Fibroblast of lung (primary cell): ENCODE results near the gene RAPGEF4. TPM values are rescaled to one million over a fixed set of nuclear protein-coding genes. Genes with fewer than 3 reads are reported as not detected.

Experiments used
- DNase-seq, 2 donors: peaks; one replicate each; pipeline versions ENCODE4 v3.0.0 to v3.0.0-alpha.2; 2010; ENCODE audit warnings: low read depth in 2 of 2
- H2AFZ ChIP-seq: 2 replicates; pipeline ENCODE4 v1.5.1; 2012; ENCODE audit warnings: low read length, control low read depth, inconsistent platforms
- H3K27ac ChIP-seq: 2 replicates; pipeline ENCODE4 v1.5.1; 2011; ENCODE audit warnings: low read length, control low read depth; ENCODE audit not compliant: insufficient read depth
- H3K27me3 ChIP-seq: 2 replicates; pipeline ENCODE4 v1.5.1; 2011; ENCODE audit warnings: mild to moderate bottlenecking, low read length; ENCODE audit not compliant: control insufficient read depth, insufficient read depth
- H3K36me3 ChIP-seq: 2 replicates; pipeline ENCODE4 v1.5.1; 2011; ENCODE audit warnings: low read length; ENCODE audit not compliant: control insufficient read depth, insufficient read depth
- H3K4me1 ChIP-seq: 2 replicates; pipeline ENCODE4 v1.5.1; 2011; ENCODE audit warnings: low read length; ENCODE audit not compliant: control insufficient read depth, insufficient read depth; ENCODE audit errors: extremely low read depth
- H3K4me2 ChIP-seq: 2 replicates; pipeline ENCODE4 v1.5.1; 2011; ENCODE audit warnings: low read length, control low read depth; ENCODE audit not compliant: insufficient read depth; ENCODE audit errors: extremely low read depth
- H3K4me3 ChIP-seq, 4 experiments: fragments of 200-600 bp in 1 of 4; sonication (generic) in 1 of 4; replicated peaks in 1 of 4; 2 replicates each; pipeline ENCODE4 v1.5.1; 2011 to 2016; ENCODE audit warnings: low read length in 4 of 4, low read depth in 3 of 4, mild to moderate bottlenecking in 3 of 4, control low read depth in 2 of 4, inconsistent platforms in 1 of 4, mixed read lengths in 1 of 4; ENCODE audit not compliant: insufficient read depth in 1 of 4; ENCODE audit errors: control extremely low read depth in 1 of 4
- H3K79me2 ChIP-seq: 2 replicates; pipeline ENCODE4 v1.5.1; 2012; ENCODE audit warnings: mild to moderate bottlenecking, low read length, inconsistent platforms; ENCODE audit not compliant: control insufficient read depth, insufficient read depth
- H3K9ac ChIP-seq: 2 replicates; pipeline ENCODE4 v1.5.1; 2011; ENCODE audit warnings: mild to moderate bottlenecking, low read length, control low read depth; ENCODE audit not compliant: insufficient read depth
- H3K9me3 ChIP-seq: 2 replicates; pipeline ENCODE4 v1.5.1; 2012; ENCODE audit warnings: low read depth, low read length; ENCODE audit not compliant: control insufficient read depth, insufficient read depth
- H4K20me1 ChIP-seq: 2 replicates; pipeline ENCODE4 v1.5.1; 2011; ENCODE audit warnings: low read length; ENCODE audit not compliant: control insufficient read depth, insufficient read depth; ENCODE audit errors: extremely low read depth
- CTCF ChIP-seq, 2 donors: IDR thresholded peaks in 1 of 2; conservative IDR thresholded peaks in 1 of 2; 1 replicate in 1 of 2; 2 replicates in 1 of 2; pipeline ENCODE4 v1.5.1; 2011 to 2012; ENCODE audit warnings: low read length in 2 of 2, control low read depth in 1 of 2, inconsistent platforms in 1 of 2, low read depth in 1 of 2, mild to moderate bottlenecking in 1 of 2
- EZH2 ChIP-seq: IDR thresholded peaks from 2 replicates; pipeline ENCODE4 v1.5.1; 2012; ENCODE audit warnings: low read length, control low read depth, mild to moderate bottlenecking; ENCODE audit errors: missing control alignments
- polyA plus RNA-seq, 2 donors: library from polyadenylated mRNA; depleted of rRNA in 1 of 2; stranded (reverse) in 1 of 2; unstranded in 1 of 2; fragments of >200 nt; gene quantifications; 2 replicates each; pipeline ENCODE4 v1.2.1, GENCODE V29; 2011 to 2012; ENCODE audit warnings: missing spikeins in 1 of 2
- total RNA-seq: library from RNA; depleted of rRNA; stranded (reverse); fragments of >200 nt; gene quantifications from 2 replicates; pipeline ENCODE4 v1.2.1, GENCODE V29; 2014

Gene RAPGEF4
- total and polyA plus RNA-seq, 2 donors (not counting 1 experiment from before 2014, with no cell fraction given): 0.51 to 3.0 TPM

- TF ChIP-seq CTCF (conservative IDR thresholded peaks at IDR 0.05 in 1 of 2, IDR thresholded peaks at IDR 0.05 in 1 of 2; ENCODE audit: low read depth in 1 of 2, low read length in 2 of 2) (no peak), EZH2 (no peak)
- no peak overlapping the region for H3K4me3 ChIP-seq
- no peak overlapping the region for H2AFZ ChIP-seq
- no peaks in the 10 kb centered on the region for H3K79me2 ChIP-seq
- H3K27ac ChIP-seq: no peak overlapping the region
- no peak overlapping the region for H3K9ac ChIP-seq
- DNase-seq: no peak
- H3K4me1 ChIP-seq: no peaks in the 10 kb centered on the region
- no peaks in the 10 kb centered on the region for H3K9me3 ChIP-seq
- no peak overlapping the region for H3K4me2 ChIP-seq
- H3K27me3 ChIP-seq: peaks cover 5% of the 10 kb centered on the region
- no peaks in the 10 kb centered on the region for H4K20me1 ChIP-seq
- H3K36me3 ChIP-seq: no peaks in the 10 kb centered on the region
Observed at GRCh38 chr2:172759441-172759840, 23.8 kb downstream of the RAPGEF4 start.

- TF ChIP-seq EZH2: no peak
- no peak for TF ChIP-seq CTCF (conservative IDR thresholded peaks at IDR 0.05 in 1 of 2, IDR thresholded peaks at IDR 0.05 in 1 of 2; ENCODE audit: low read depth in 1 of 2, low read length in 2 of 2)
Observed at GRCh38 chr2:172761306-172761705, 25.7 kb downstream of the RAPGEF4 start.

GRCh38 chr2:172762574-172762973, 26.9 kb downstream of the RAPGEF4 start:
- no peak for TF ChIP-seq CTCF (conservative IDR thresholded peaks at IDR 0.05 in 1 of 2, IDR thresholded peaks at IDR 0.05 in 1 of 2; ENCODE audit: low read depth in 1 of 2, low read length in 2 of 2)
- TF ChIP-seq EZH2: no peak
- no peaks in the 10 kb centered on the region for H3K36me3 ChIP-seq

More at GRCh38 chr2:172761306-172761705, 25.7 kb downstream of the RAPGEF4 start:
- Histone ChIP-seq H3K4me2 (no peak overlapping the region), H3K79me2 (no peaks in the 10 kb centered on the region), H3K27me3 (peaks cover 5% of the 10 kb centered on the region), H2AFZ (no peak overlapping the region), H3K9ac (no peak overlapping the region), H4K20me1 (no peaks in the 10 kb centered on the region), H3K36me3 (no peaks in the 10 kb centered on the region), H3K4me1 (no peaks in the 10 kb centered on the region), H3K9me3 (no peaks in the 10 kb centered on the region), H3K4me3 (no peak overlapping the region), H3K27ac (no peak overlapping the region)
- no peak for DNase-seq

More at GRCh38 chr2:172762574-172762973, 26.9 kb downstream of the RAPGEF4 start:
- H3K4me2 ChIP-seq: no peak overlapping the region
- no peaks in the 10 kb centered on the region for H3K9me3 ChIP-seq
- H2AFZ ChIP-seq: no peak overlapping the region
- no peaks in the 10 kb centered on the region for H3K4me1 ChIP-seq
- peaks cover 5% of the 10 kb centered on the region for H3K27me3 ChIP-seq
- no peak overlapping the region for H3K27ac ChIP-seq
- H3K9ac ChIP-seq: no peak overlapping the region
- H4K20me1 ChIP-seq: no peaks in the 10 kb centered on the region
- H3K79me2 ChIP-seq: no peaks in the 10 kb centered on the region
- H3K4me3 ChIP-seq: no peak overlapping the region
- DNase-seq: no peak
